HCT116 (cell line): Measurements from ENCODE around the gene GRIP2.

Experiments
- CBX3 ChIP-seq: IDR thresholded peaks from 2 replicates; pipeline ENCODE4 v1.6.1; 2012; ENCODE audit warnings: low read depth
- EZH2 ChIP-seq: fragments of 200-600 bp; sonication (generic); IDR thresholded peaks from 2 replicates; pipeline ENCODE4 v1.6.1; 2017; ENCODE audit warnings: antibody characterized with exemption, mixed run types
- EZH2phosphoT487 ChIP-seq: fragments of 200-600 bp; IDR thresholded peaks from 2 replicates; pipeline ENCODE4 v1.6.1; 2018; ENCODE audit warnings: antibody characterized with exemption, borderline replicate concordance
- POLR2AphosphoS5 ChIP-seq: IDR thresholded peaks from 2 replicates; pipeline ENCODE4 v1.6.1; 2011; ENCODE audit warnings: mild to moderate bottlenecking, low read depth, low read length, moderate library complexity
- RAD21 ChIP-seq: IDR thresholded peaks from 2 replicates; pipeline ENCODE4 v1.6.1; 2012; ENCODE audit warnings: low read depth, mild to moderate bottlenecking
- SIN3A ChIP-seq: IDR thresholded peaks from 2 replicates; pipeline ENCODE4 v1.6.1; 2012; ENCODE audit warnings: low read depth
- TCF7L2 ChIP-seq: IDR thresholded peaks from 2 replicates; pipeline ENCODE4 v1.7.0; 2011; ENCODE audit warnings: borderline replicate concordance, inconsistent platforms; ENCODE audit not compliant: insufficient read depth, insufficient read length; ENCODE audit errors: extremely low read depth
- TF ChIP-seq, protein P1 (sequence below), 3 experiments: fragments of 200-600 bp in 1 of 3; sonication (generic) in 1 of 3; IDR thresholded peaks in 2 of 3; conservative IDR thresholded peaks in 1 of 3; 2 replicates each; pipeline ENCODE4 v1.5.1; 2012 to 2017; ENCODE audit warnings: low read depth in 2 of 3, low read length in 2 of 3, antibody characterized with exemption in 1 of 3, borderline replicate concordance in 1 of 3, control low read depth in 1 of 3, mild to moderate bottlenecking in 1 of 3, mixed read lengths in 1 of 3, mixed run types in 1 of 3, moderate library complexity in 1 of 3; ENCODE audit not compliant: insufficient read depth in 1 of 3

DNA sequence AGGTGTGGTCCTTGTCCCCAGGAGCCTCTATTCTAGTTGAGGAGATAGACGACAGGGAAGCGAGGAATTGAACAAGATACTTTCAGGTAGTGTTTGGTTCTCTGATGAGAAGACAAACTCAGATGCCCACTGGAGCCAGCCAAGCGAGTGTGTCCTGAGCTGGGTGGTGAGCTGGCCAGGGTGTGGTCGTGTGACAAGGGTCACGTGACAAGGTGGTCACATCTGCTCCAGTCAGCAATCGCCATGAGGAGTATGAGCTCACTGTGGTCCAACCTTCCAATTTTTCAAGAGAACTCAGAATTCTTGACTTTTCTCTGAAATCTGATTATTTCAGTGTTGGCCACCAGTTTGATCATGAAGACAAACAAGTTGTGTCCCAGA, 98.2 kb downstream of the GRIP2 start:
- no peak for TF ChIP-seq EZH2phosphoT487
- TF ChIP-seq EZH2, result no peak
- TF ChIP-seq POLR2AphosphoS5, result no peak
- TF ChIP-seq RAD21, result no peak
- no peak for TF ChIP-seq SIN3A
- TF ChIP-seq, protein P1, sequence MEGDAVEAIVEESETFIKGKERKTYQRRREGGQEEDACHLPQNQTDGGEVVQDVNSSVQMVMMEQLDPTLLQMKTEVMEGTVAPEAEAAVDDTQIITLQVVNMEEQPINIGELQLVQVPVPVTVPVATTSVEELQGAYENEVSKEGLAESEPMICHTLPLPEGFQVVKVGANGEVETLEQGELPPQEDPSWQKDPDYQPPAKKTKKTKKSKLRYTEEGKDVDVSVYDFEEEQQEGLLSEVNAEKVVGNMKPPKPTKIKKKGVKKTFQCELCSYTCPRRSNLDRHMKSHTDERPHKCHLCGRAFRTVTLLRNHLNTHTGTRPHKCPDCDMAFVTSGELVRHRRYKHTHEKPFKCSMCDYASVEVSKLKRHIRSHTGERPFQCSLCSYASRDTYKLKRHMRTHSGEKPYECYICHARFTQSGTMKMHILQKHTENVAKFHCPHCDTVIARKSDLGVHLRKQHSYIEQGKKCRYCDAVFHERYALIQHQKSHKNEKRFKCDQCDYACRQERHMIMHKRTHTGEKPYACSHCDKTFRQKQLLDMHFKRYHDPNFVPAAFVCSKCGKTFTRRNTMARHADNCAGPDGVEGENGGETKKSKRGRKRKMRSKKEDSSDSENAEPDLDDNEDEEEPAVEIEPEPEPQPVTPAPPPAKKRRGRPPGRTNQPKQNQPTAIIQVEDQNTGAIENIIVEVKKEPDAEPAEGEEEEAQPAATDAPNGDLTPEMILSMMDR (IDR thresholded peaks at IDR 0.05 in 2 of 3, conservative IDR thresholded peaks at IDR 0.05 in 1 of 3; ENCODE audit: borderline replicate concordance in 1 of 3, insufficient read depth in 1 of 3, low read depth in 2 of 3, low read length in 2 of 3), result no peak
- TF ChIP-seq CBX3, result no peak
- no peak for TF ChIP-seq TCF7L2
